ENCODE data around the gene CCNI. TPM values are rescaled to one million over a fixed set of nuclear protein-coding genes. Genes with fewer than 3 reads are reported as not detected.

CCNI gene
- total RNA-seq = 100 to 1,000 TPM in 7 of 8 experiments, 10 to 100 TPM in 1; 70.2 to 387 (median 250) TPM

DNA sequence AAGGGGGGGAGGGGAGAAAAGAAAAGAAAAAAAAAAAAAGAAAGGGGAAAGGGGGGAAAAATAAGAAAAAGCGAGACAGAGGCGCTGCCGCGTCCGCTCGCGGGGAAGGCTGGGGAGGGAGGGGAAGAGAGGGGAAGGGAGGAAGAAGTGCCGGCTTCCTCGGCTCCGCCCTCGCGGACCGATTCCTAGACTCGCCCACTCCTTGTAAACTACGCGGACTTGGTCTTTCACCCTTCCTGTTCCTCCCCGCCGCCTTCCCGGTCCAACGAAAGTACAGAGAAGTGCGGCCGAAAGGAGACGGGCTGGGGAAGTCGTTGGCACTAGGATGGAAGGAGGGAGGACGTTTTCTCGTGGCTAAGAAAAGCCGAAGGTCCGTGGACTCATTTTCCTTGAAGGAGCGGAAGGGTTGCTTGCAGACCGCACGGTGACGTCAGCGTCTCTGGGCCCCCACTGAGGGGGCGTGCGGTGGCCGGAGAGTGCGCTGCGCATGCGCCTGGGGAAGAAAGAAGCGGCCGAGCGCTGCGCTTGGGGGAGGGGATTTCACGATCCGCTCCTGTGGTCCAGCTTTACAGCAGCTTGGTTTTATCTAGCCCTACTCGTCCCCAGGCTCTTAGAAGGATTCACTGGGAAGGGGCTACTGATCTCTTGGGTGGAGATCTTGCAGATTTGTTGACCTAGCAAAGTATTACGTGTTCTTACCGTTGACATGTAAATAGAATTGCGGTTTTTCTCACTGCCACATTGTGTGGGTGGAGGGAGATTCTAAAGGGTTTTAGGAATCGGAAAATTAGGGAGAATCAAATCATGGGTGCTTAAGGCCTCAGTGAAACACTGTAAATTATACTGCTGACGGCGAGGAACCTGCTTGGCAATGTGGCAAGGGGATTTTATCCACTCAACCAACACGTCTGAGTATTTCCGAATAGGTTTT lies at the start of gene CCNI:
Gene CCNI, minus strand, starts transcription at position 121 of the 931 bp plus-strand sequence. CDS start 9,627 bp downstream, outside the sequence.
- Histone ChIP-seq H3K27ac (peak within 1 kb of the TSS; percentile 98 to 99), H3K4me1 (replicated peaks in 1 of 2) (peaks cover 0 to 3% of the 10 kb centered on the region in 2 donors), H3K4me3 (peak within 1 kb of the TSS; percentile 66 to 97 (median 81))
- peak; percentile 76 to 87 (median 79) for ATAC-seq (replicated peaks in 6 of 8)
- in situ Hi-C loops (cut with MboI; ENCODE audit: low pct_unique_long_range_greater_than_20kb in 2 of 9, low sequenced_read_pairs in 9 of 9, unreplicated experiment in 9 of 9) = loop anchor here in 2 of 9 experiments (25.0 kb wide), 2 partner anchors 111 to 136 kb away; no protein-coding TSS in a partner anchor
- 0 to 20% (median 4%) methylated on average over 2 to 13 of the region's 54 CpGs; no CpG with 5 or more reads in 1 of the 10 experiments for WGBS, 10 experiments

GRCh38 chr4:77124576-77124975 lies 48.8 kb upstream of the CCNI start:
- no peaks in the 10 kb centered on the region for H3K4me1 ChIP-seq (replicated peaks in 1 of 2)
- in situ Hi-C loops (cut with MboI; ENCODE audit: low pct_unique_long_range_greater_than_20kb in 2 of 9, low sequenced_read_pairs in 9 of 9, unreplicated experiment in 9 of 9) = no loop called here
- ATAC-seq (replicated peaks in 6 of 8) = no peak
- no peak overlapping the region for H3K27ac ChIP-seq
- no peak overlapping the region for H3K4me3 ChIP-seq
- 19 to 100% (median 50%) methylated on average over 1 to 3 of the region's 3 CpGs for WGBS, 10 experiments

DNA sequence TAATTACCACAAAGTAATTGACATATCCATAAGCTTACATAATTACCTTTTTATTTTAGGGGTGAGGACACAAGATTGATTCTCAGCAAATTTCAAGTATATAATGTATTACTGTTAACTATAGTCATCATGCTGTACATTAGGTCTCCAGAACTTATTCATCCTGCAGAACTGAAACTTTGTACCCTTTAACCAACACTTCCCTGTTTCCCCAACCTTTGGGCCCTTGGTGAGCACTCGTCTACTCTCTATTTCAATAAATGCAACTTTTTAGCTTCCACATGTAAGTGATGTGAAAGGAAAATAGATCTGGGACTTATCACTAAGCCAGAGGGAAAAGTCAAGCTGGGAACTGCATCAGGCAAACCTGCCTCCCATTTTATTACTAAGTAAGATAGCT lies 47.6 kb upstream of the CCNI start:
- H3K4me1 ChIP-seq (replicated peaks in 1 of 2) = no peaks in the 10 kb centered on the region
- H3K4me3 ChIP-seq = no peak overlapping the region
- ATAC-seq (replicated peaks in 6 of 8) = no peak
- H3K27ac ChIP-seq = no peak overlapping the region
- 60 to 75% (median 71%) methylated on average over 1 of the region's 1 CpG; no CpG with 5 or more reads in 5 of the 10 experiments for WGBS, 10 experiments
- in situ Hi-C loops (cut with MboI; ENCODE audit: low pct_unique_long_range_greater_than_20kb in 2 of 9, low sequenced_read_pairs in 9 of 9, unreplicated experiment in 9 of 9) = no loop called here

GRCh38 chr4:77122656-77123055 lies 46.9 kb upstream of the CCNI start:
- Histone ChIP-seq H3K4me3 (no peak overlapping the region), H3K27ac (no peak overlapping the region), H3K4me1 (replicated peaks in 1 of 2) (no peaks in the 10 kb centered on the region)
- in situ Hi-C loops (cut with MboI; ENCODE audit: low pct_unique_long_range_greater_than_20kb in 2 of 9, low sequenced_read_pairs in 9 of 9, unreplicated experiment in 9 of 9) = no loop called here
- 33 to 100% (median 90%) methylated on average over 1 to 3 of the region's 4 CpGs; no CpG with 5 or more reads in 3 of the 10 experiments for WGBS, 10 experiments
- no peak for ATAC-seq (replicated peaks in 6 of 8)

DNA sequence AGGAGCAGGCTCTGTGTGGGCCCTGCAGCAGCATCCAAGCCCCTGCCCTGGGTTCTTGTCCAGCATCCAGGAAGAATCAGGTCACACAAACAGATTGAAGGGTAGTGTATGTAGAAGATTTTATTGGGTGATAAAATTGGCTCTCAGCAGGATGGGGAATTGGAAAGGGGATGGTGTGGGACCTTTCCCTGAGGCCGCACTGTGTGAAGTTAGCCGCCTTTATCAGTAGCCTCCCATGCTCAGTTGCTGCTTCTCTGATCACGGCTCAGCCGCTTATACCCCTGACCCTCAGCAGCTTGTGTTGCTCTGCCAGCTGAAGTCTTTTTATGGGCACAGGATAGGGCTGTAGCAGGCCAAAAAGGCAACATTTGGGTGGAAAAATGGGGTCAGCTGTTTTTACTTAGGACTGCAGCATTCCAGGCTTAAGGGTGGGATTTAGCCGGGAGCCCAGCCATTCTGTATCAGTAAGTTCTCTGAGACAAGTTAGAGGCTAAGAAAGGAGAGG lies 46.0 kb upstream of the CCNI start:
- Histone ChIP-seq H3K4me1 (replicated peaks in 1 of 2) (no peaks in the 10 kb centered on the region), H3K27ac (no peak overlapping the region), H3K4me3 (no peak overlapping the region)
- in situ Hi-C loops (cut with MboI; ENCODE audit: low pct_unique_long_range_greater_than_20kb in 2 of 9, low sequenced_read_pairs in 9 of 9, unreplicated experiment in 9 of 9) = no loop called here
- ATAC-seq (replicated peaks in 6 of 8) = no peak
- WGBS, 10 experiments = 0 to 100% (median 63%) methylated on average over 1 to 4 of the region's 5 CpGs; no CpG with 5 or more reads in 5 of the 10 experiments

GRCh38 chr4:77120886-77121508 lies 45.2 kb upstream of the CCNI start:
- 20 to 100% (median 89%) methylated on average over 1 to 7 of the region's 8 CpGs; no CpG with 5 or more reads in 3 of the 10 experiments for WGBS, 10 experiments
- no peaks in the 10 kb centered on the region for H3K4me1 ChIP-seq (replicated peaks in 1 of 2)
- in situ Hi-C loops (cut with MboI; ENCODE audit: low pct_unique_long_range_greater_than_20kb in 2 of 9, low sequenced_read_pairs in 9 of 9, unreplicated experiment in 9 of 9) = no loop called here
- ATAC-seq (replicated peaks in 6 of 8) = peak in 3 of 8 experiments; percentile 82 to 93 (median 88)
- H3K27ac ChIP-seq = no peak overlapping the region
- no peak overlapping the region for H3K4me3 ChIP-seq

- Histone ChIP-seq H3K27ac (no peak overlapping the region), H3K4me3 (no peak overlapping the region), H3K4me1 (replicated peaks in 1 of 2) (no peaks in the 10 kb centered on the region)
- in situ Hi-C loops (cut with MboI; ENCODE audit: low pct_unique_long_range_greater_than_20kb in 2 of 9, low sequenced_read_pairs in 9 of 9, unreplicated experiment in 9 of 9) = no loop called here
- ATAC-seq (replicated peaks in 6 of 8) = no peak
These were observed 41.9 kb upstream of the CCNI start for GRCh38 chr4:77117721-77118120.

- Histone ChIP-seq H3K4me3 (no peak overlapping the region), H3K4me1 (replicated peaks in 1 of 2) (peaks cover 0 to 4% of the 10 kb centered on the region in 2 donors), H3K27ac (no peak overlapping the region)
- ATAC-seq (replicated peaks in 6 of 8) = no peak
- in situ Hi-C loops (cut with MboI; ENCODE audit: low pct_unique_long_range_greater_than_20kb in 2 of 9, low sequenced_read_pairs in 9 of 9, unreplicated experiment in 9 of 9) = no loop called here
- WGBS, 10 experiments = 75 to 97% (median 90%) methylated on average over 2 to 15 of the region's 29 CpGs; no CpG with 5 or more reads in 6 of the 10 experiments
These were observed 37.3 kb upstream of the CCNI start for GRCh38 chr4:77113069-77113468.

DNA sequence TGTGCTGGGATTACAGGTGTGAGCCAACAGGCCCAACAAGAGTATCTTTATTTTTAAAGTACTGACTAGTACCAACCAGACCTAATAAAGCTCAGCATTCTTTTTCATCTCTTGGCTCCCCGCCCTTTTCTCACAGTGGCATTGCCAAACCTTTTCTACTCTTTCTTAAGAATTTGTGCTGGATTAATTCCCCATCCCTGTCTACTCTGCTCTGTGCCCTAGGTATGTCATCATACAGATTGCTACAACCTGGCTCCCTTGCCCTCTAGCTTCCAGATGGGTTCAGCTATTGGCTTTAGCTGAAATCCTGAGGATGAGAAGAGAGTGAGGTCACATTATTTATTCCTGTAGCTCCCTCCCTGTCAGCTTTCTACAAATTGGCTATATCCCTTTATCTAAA lies 34.9 kb upstream of the CCNI start:
- H3K4me3 ChIP-seq = no peak overlapping the region
- in situ Hi-C loops (cut with MboI; ENCODE audit: low pct_unique_long_range_greater_than_20kb in 2 of 9, low sequenced_read_pairs in 9 of 9, unreplicated experiment in 9 of 9) = no loop called here
- 60 to 100% (median 100%) methylated on average over 1 of the region's 1 CpG; no CpG with 5 or more reads in 6 of the 10 experiments for WGBS, 10 experiments
- peaks cover 0 to 4% of the 10 kb centered on the region in 2 donors for H3K4me1 ChIP-seq (replicated peaks in 1 of 2)
- no peak overlapping the region for H3K27ac ChIP-seq
- peak in 3 of 8 experiments; percentile 56 to 67 (median 61) for ATAC-seq (replicated peaks in 6 of 8)

- 20 to 100% (median 44%) methylated on average over 1 to 8 of the region's 8 CpGs for WGBS, 10 experiments
- Histone ChIP-seq H3K4me3 (no peak overlapping the region), H3K27ac (no peak overlapping the region), H3K4me1 (replicated peaks in 1 of 2) (no peaks in the 10 kb centered on the region)
- in situ Hi-C loops (cut with MboI; ENCODE audit: low pct_unique_long_range_greater_than_20kb in 2 of 9, low sequenced_read_pairs in 9 of 9, unreplicated experiment in 9 of 9) = no loop called here
- ATAC-seq (replicated peaks in 6 of 8) = peak in 1 of 8 experiments; percentile 49
These were observed 29.2 kb upstream of the CCNI start for GRCh38 chr4:77104791-77105540.

- no peak overlapping the region for H3K4me3 ChIP-seq
- in situ Hi-C loops (cut with MboI; ENCODE audit: low pct_unique_long_range_greater_than_20kb in 2 of 9, low sequenced_read_pairs in 9 of 9, unreplicated experiment in 9 of 9) = no loop called here
- no peak overlapping the region for H3K27ac ChIP-seq
- ATAC-seq (replicated peaks in 6 of 8) = peak in 1 of 8 experiments; percentile 51
- 20 to 100% (median 75%) methylated on average over 1 of the region's 1 CpG; no CpG with 5 or more reads in 4 of the 10 experiments for WGBS, 10 experiments
- no peaks in the 10 kb centered on the region for H3K4me1 ChIP-seq (replicated peaks in 1 of 2)
These were observed 28.6 kb upstream of the CCNI start for GRCh38 chr4:77104388-77104787.

GRCh38 chr4:77100234-77100633 lies 24.4 kb upstream of the CCNI start:
- 33 to 100% (median 80%) methylated on average over 1 to 2 of the region's 2 CpGs; no CpG with 5 or more reads in 1 of the 10 experiments for WGBS, 10 experiments
- no peak for ATAC-seq (replicated peaks in 6 of 8)
- no peak overlapping the region for H3K27ac ChIP-seq
- H3K4me1 ChIP-seq (replicated peaks in 1 of 2) = no peaks in the 10 kb centered on the region
- in situ Hi-C loops (cut with MboI; ENCODE audit: low pct_unique_long_range_greater_than_20kb in 2 of 9, low sequenced_read_pairs in 9 of 9, unreplicated experiment in 9 of 9) = no loop called here
- H3K4me3 ChIP-seq = no peak overlapping the region
